Right atrium auricular region (tissue), 2 donors: ENCODE results near the gene LPGAT1. TPM values are rescaled to one million over a fixed set of nuclear protein-coding genes. Genes with fewer than 3 reads are reported as not detected.

Experiments used
- DNase-seq: peaks from one replicate; pipeline ENCODE4 v3.0.0-alpha.2; 2019; ENCODE audit warnings: low spot score
- H3K27ac ChIP-seq, 2 donors: fragments of 200-600 bp; sonication (generic); 1 replicate in 1 of 2; 2 replicates in 1 of 2; pipeline ENCODE4 v1.5.1; 2016 to 2019
- H3K27me3 ChIP-seq, 2 donors: fragments of 200-600 bp; sonication (generic); one replicate each; pipeline versions ENCODE4 v1.5.1 to v1.6.0; 2017 to 2019
- H3K36me3 ChIP-seq: fragments of 200-600 bp; sonication (generic); one replicate; pipeline ENCODE4 v1.5.1; 2016
- H3K4me1 ChIP-seq, 2 donors: fragments of 200-600 bp; sonication (generic); one replicate each; pipeline versions ENCODE4 v1.5.1 to v1.6.0; 2017 to 2019
- H3K4me3 ChIP-seq, 2 donors: fragments of 200-600 bp; sonication (generic); 1 replicate in 1 of 2; 2 replicates in 1 of 2; pipeline ENCODE4 v1.5.1; 2017 to 2019; ENCODE audit warnings: mild to moderate bottlenecking in 1 of 2, moderate library complexity in 1 of 2
- H3K9me3 ChIP-seq, 2 donors: fragments of 200-600 bp; sonication (generic); one replicate each; pipeline ENCODE4 v1.5.1; 2019
- total RNA-seq, 2 donors: library from RNA; depleted of rRNA; stranded (reverse); fragments of >200 nt; gene quantifications; one replicate each; pipeline ENCODE4 v1.1.0, GENCODE V29; 2016
- TF ChIP-seq, protein P1 (sequence below), 2 donors: fragments of 200-600 bp; sonication (generic); IDR thresholded peaks; one replicate each; pipeline ENCODE4 v1.5.1; 2019; ENCODE audit warnings: antibody characterized with exemption in 2 of 2

The LPGAT1 gene
- total RNA-seq, 2 donors from 2014 or later: 27.0 to 36.2 TPM

- Histone ChIP-seq H3K4me3 (no peak overlapping the region), H3K27me3 (no peaks in the 10 kb centered on the region), H3K4me1 (peaks cover 0 to under 1% of the 10 kb centered on the region in 2 donors), H3K9me3 (no peaks in the 10 kb centered on the region), H3K36me3 (no peaks in the 10 kb centered on the region), H3K27ac (no peak overlapping the region)
- TF ChIP-seq, protein P1, sequence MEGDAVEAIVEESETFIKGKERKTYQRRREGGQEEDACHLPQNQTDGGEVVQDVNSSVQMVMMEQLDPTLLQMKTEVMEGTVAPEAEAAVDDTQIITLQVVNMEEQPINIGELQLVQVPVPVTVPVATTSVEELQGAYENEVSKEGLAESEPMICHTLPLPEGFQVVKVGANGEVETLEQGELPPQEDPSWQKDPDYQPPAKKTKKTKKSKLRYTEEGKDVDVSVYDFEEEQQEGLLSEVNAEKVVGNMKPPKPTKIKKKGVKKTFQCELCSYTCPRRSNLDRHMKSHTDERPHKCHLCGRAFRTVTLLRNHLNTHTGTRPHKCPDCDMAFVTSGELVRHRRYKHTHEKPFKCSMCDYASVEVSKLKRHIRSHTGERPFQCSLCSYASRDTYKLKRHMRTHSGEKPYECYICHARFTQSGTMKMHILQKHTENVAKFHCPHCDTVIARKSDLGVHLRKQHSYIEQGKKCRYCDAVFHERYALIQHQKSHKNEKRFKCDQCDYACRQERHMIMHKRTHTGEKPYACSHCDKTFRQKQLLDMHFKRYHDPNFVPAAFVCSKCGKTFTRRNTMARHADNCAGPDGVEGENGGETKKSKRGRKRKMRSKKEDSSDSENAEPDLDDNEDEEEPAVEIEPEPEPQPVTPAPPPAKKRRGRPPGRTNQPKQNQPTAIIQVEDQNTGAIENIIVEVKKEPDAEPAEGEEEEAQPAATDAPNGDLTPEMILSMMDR (IDR thresholded peaks at IDR 0.05): no peak
- DNase-seq: no peak
These were observed 126.6 kb downstream of the LPGAT1 start for GRCh38 chr1:211703812-211704537.

DNA sequence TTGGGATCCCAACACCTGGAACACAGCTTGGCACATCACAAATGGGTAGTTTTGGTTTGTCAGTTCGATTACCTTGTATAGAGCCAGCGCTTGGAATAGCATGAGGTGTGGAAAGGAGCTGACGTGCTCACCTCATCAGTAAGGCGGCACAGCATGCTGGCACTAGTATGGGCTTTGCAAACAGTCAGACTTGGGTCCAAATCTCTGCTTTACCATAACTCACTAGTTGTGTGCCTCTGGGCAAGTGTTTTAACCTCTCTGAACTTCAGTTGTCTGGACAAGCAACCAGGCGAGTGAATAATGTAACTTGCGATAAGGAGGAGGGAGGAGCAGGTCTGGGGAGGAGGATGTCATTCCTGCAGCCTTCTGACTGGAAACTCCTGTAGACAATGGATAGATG, 128.8 kb downstream of the LPGAT1 start:
- Histone ChIP-seq H3K27me3 (no peaks in the 10 kb centered on the region), H3K9me3 (no peaks in the 10 kb centered on the region), H3K27ac (no peak overlapping the region), H3K36me3 (no peaks in the 10 kb centered on the region), H3K4me1 (peaks cover 0 to 9% of the 10 kb centered on the region in 2 donors), H3K4me3 (no peak overlapping the region)
- DNase-seq: no peak
- TF ChIP-seq, protein P1 (IDR thresholded peaks at IDR 0.05): no peak

- no peak for DNase-seq
These were observed 131.5 kb downstream of the LPGAT1 start for GRCh38 chr1:211699059-211699458.

DNA sequence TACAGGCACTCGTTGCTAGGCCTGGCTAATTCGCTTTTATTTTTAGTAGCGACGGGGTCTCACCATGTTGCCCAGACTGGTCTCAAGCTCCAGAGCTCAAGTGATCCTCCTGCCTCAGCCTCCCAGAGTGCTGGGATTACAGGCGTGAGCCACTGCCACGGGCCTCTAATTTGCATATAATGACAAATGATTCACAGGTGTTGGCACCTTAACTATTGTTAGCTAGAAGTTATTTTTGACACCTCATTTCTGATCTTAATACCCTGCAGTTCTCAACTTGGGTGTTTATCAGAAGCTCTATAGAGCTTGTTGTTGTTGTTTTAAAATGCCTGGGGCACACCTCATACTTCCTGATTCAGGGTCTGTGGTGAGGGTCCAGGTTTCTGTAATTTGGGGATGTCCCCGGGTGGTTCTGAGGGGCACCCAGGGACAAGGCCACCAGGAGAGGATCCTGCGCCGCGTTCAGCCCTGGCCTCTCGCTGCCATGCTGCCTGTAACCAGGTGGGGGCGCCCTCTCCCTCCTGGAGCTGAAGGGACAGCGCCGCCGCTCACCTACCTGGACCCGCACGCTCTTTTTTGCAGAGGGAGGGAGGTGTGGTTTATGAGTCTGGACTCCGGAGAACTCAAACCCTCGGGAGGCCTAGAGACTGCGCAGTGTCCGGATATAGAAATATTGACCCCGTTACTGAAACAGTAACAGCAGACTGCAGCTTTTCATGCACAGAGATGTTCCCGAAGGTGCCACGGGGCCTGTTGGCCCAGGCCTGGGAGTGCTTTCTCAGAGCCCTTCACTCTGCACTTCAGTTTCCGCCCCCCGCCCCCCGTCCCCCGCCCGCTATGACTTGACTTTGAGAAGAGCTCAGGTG, 132.2 kb downstream of the LPGAT1 start:
- TF ChIP-seq, protein P1 (IDR thresholded peaks at IDR 0.05): peak; percentile 89 to 97
- H3K9me3 ChIP-seq: no peaks in the 10 kb centered on the region
- H3K36me3 ChIP-seq: no peaks in the 10 kb centered on the region
- peak overlapping the region in 1 of 2 donors; percentile 21 for H3K4me3 ChIP-seq
- H3K27me3 ChIP-seq: no peaks in the 10 kb centered on the region
- DNase-seq: peak; percentile 66
- H3K4me1 ChIP-seq: peaks cover 0 to 9% of the 10 kb centered on the region in 2 donors
- no peak overlapping the region for H3K27ac ChIP-seq

More at GRCh38 chr1:211699059-211699458, 131.5 kb downstream of the LPGAT1 start:
- no peaks in the 10 kb centered on the region for H3K9me3 ChIP-seq
- H3K4me1 ChIP-seq: peaks cover 0 to 9% of the 10 kb centered on the region in 2 donors
- no peak overlapping the region for H3K4me3 ChIP-seq
- no peak overlapping the region for H3K27ac ChIP-seq
- no peaks in the 10 kb centered on the region for H3K27me3 ChIP-seq
- H3K36me3 ChIP-seq: no peaks in the 10 kb centered on the region
- TF ChIP-seq, protein P1 (IDR thresholded peaks at IDR 0.05): no peak

DNA sequence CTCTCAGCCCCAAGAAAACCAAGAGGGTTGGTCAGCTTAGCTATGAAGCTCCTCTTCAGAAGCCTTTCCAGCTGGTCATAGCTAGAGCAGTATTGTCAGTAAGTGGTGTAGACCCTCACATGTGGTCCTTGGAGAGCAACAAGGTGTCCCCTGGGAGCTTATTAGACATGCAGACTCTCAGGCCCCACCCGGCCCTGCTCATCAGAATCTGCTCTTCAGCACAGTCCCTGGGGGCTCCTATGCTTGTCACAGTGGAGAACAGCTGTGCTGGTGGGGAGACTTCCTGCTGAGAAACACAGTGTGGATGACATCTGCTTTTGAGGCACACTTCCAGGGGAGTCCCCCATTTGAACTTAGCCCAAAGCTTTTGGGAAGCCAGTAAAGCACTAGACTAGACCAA, 133.2 kb downstream of the LPGAT1 start:
- Histone ChIP-seq H3K4me3 (no peak overlapping the region), H3K9me3 (no peaks in the 10 kb centered on the region), H3K27ac (no peak overlapping the region), H3K4me1 (peaks cover 0 to 9% of the 10 kb centered on the region in 2 donors), H3K27me3 (no peaks in the 10 kb centered on the region), H3K36me3 (no peaks in the 10 kb centered on the region)
- DNase-seq: no peak
- TF ChIP-seq, protein P1 (IDR thresholded peaks at IDR 0.05): no peak
